K562 (cell line): Measurements from ENCODE around the gene VARS1. TPM values are rescaled to one million over a fixed set of nuclear protein-coding genes. Genes with fewer than 3 reads are reported as not detected.
A peak's percentile ranks its signal among the peaks of the same experiment; 100 is the strongest.

ENCODE experiments used
- CAMTA2 ChIP-seq: fragments of 250-450 bp; sonication (Bioruptor Pico); conservative IDR thresholded peaks from 2 replicates; pipeline ENCODE4 v1.5.1; 2022
- CREB3 ChIP-seq: fragments of 450-650 bp; conservative IDR thresholded peaks from 2 replicates; pipeline ENCODE4 v1.6.1; 2016; ENCODE audit warnings: missing genetic modification characterization, low read depth, mild to moderate bottlenecking, missing compliant biosample characterization, moderate library complexity
- ETV1 ChIP-seq: fragments of 450-650 bp; conservative IDR thresholded peaks from 2 replicates; pipeline ENCODE4 v1.6.1; 2016; ENCODE audit warnings: missing genetic modification characterization, control low read depth, low read depth, missing compliant biosample characterization
- FOXM1 ChIP-seq, 2 experiments: fragments of 450-650 bp in 1 of 2; sonication (generic) in 1 of 2; formaldehyde crosslinking in 1 of 2; IDR thresholded peaks; 2 replicates each; pipeline versions ENCODE4 v1.6.1 to v1.9.0; 2017 to 2022; ENCODE audit warnings: low read depth in 2 of 2, mild to moderate bottlenecking in 2 of 2, missing genetic modification reagents in 1 of 2, moderate library complexity in 1 of 2
- KLF1 ChIP-seq: fragments of 450-650 bp; IDR thresholded peaks from 2 replicates; pipeline ENCODE4 v1.6.1; 2016; ENCODE audit warnings: missing genetic modification characterization, missing compliant biosample characterization
- MLLT1 ChIP-seq, 2 experiments: fragments of 450-650 bp; IDR thresholded peaks; 2 replicates each; pipeline ENCODE4 v1.6.1; 2016
- MLX ChIP-seq, 2 experiments: fragments of 450-650 bp in 1 of 2; sonication (generic) in 1 of 2; formaldehyde crosslinking; conservative IDR thresholded peaks; 2 replicates each; pipeline versions ENCODE4 v1.4.0 to v1.8.1; 2020 to 2022; ENCODE audit warnings: mild to moderate bottlenecking in 1 of 2, missing genetic modification reagents in 1 of 2
- NFIX ChIP-seq: fragments of 250-450 bp; sonication (Bioruptor Pico); IDR thresholded peaks from 2 replicates; pipeline ENCODE4 v1.4.0; 2020; ENCODE audit warnings: low read depth, mild to moderate bottlenecking, moderate library complexity
- NFRKB ChIP-seq: fragments of 450-650 bp; IDR thresholded peaks from 2 replicates; pipeline ENCODE4 v1.6.1; 2016; ENCODE audit warnings: low read depth
- POU5F1 ChIP-seq: fragments of 150-350 bp; IDR thresholded peaks from 2 replicates; pipeline ENCODE4 v1.6.1; 2014; ENCODE audit warnings: borderline replicate concordance, low read length, low read depth, mild to moderate bottlenecking; ENCODE audit not compliant: partially characterized antibody
- RBFOX2 ChIP-seq: fragments of 200-400 bp; formaldehyde crosslinking; IDR thresholded peaks from 2 replicates; pipeline ENCODE4 v1.6.1; 2017; ENCODE audit warnings: low read depth, mild to moderate bottlenecking, low read length, moderate library complexity
- TGIF2 ChIP-seq: sonication (generic); formaldehyde crosslinking; IDR thresholded peaks from 2 replicates; pipeline ENCODE4 v1.8.1; 2022; ENCODE audit warnings: mild to moderate bottlenecking, missing genetic modification reagents, moderate library complexity
- ZBTB34 ChIP-seq: fragments of 250-450 bp; sonication (Bioruptor Pico); IDR thresholded peaks from 2 replicates; pipeline ENCODE4 v1.8.0; 2021; ENCODE audit warnings: mild to moderate bottlenecking, moderate library complexity
- ZHX1 ChIP-seq: fragments of 150-350 bp; conservative IDR thresholded peaks from 2 replicates; pipeline ENCODE4 v1.6.1; 2014; ENCODE audit warnings: low read length
- ZKSCAN8 ChIP-seq: fragments of 200-800 bp; sonication (Bioruptor generic); IDR thresholded peaks from 2 replicates; pipeline ENCODE4 v1.6.1; 2016; ENCODE audit warnings: missing genetic modification characterization, missing compliant biosample characterization
- ZNF551 ChIP-seq: fragments of 250-450 bp; sonication (Bioruptor Pico); IDR thresholded peaks from 2 replicates; pipeline ENCODE4 v1.5.0; 2021; ENCODE audit warnings: mild to moderate bottlenecking, moderate library complexity
- ZNF584 ChIP-seq: fragments of 200-800 bp; sonication (Bioruptor generic); IDR thresholded peaks from 2 replicates; pipeline ENCODE4 v1.6.1; 2016; ENCODE audit warnings: low read depth, mild to moderate bottlenecking, missing genetic modification characterization, missing compliant biosample characterization
- ZNF764 ChIP-seq: fragments of 250-450 bp; sonication (Bioruptor Pico); IDR thresholded peaks from 2 replicates; pipeline ENCODE4 v1.4.0; 2020; ENCODE audit warnings: low read depth, mild to moderate bottlenecking, moderate library complexity
- ZSCAN29 ChIP-seq: fragments of 450-650 bp; IDR thresholded peaks from 2 replicates; pipeline ENCODE4 v1.6.1; 2017
- polyA plus RNA-seq, 8 experiments: library from polyadenylated mRNA; depleted of rRNA in 4 of 8; stranded (reverse) in 5 of 8; unstranded in 3 of 8; fragments of >200 nt; fragmentation: Nextera tagmentation in 2 of 8; fragmentation: Illumina TruSeq in 1 of 8; extraction: Ambion mirVana in 2 of 8; extraction: Trizol in 1 of 8; gene quantifications; 2 replicates each; pipeline versions ENCODE4 v1.2.1 to v1.2.3, GENCODE V29; 2011 to 2014; ENCODE audit warnings: inconsistent platforms in 1 of 8, missing spikeins in 1 of 8
- total RNA-seq, 7 experiments: library from RNA; depleted of rRNA in 6 of 7; stranded (reverse); fragments of >200 nt in 6 of 7; fragmentation: Illumina TruSeq in 2 of 7; extraction: Trizol in 2 of 7; gene quantifications; 2 replicates each; pipeline versions ENCODE4 v1.2.1 to v1.2.3, GENCODE V29; 2011 to 2021; ENCODE audit warnings: low replicate concordance in 1 of 7

VARS1 gene
- total and polyA plus RNA-seq, 9 of the 15 experiments (the other 6 are each of a cell fraction or from before 2014, with no cell fraction given) = 2.9 to 488 (median 130) TPM

- TF ChIP-seq ETV1 (peak; percentile 77), ZNF764 (CRISPR knock-in tag) (peak; percentile 78), ZKSCAN8 (CRISPR knock-in tag) (no peak), MLLT1 (IDR thresholded peaks at IDR 0.05) (no peak), CREB3 (tag) (no peak), RBFOX2 (peak; percentile 97), ZBTB34 (CRISPR knock-in tag) (peak; percentile 59; the same call in 1 of the 2 replicates), MLX (CRISPR knock-in tag; conservative IDR thresholded peaks at IDR 0.05) (peak; percentile 52 to 95; a peak in 1 of 4 replicates), NFIX (0 out of 2 replicates have a peak, but pooled peaks have one; percentile 13), ZNF551 (CRISPR knock-in tag) (no peak), POU5F1 (peak; percentile 24), TGIF2 (CRISPR knock-in tag) (peak; percentile 90; the same call in 1 of the 2 replicates), ZSCAN29 (no peak; the same call in 1 of the 2 replicates), ZNF584 (CRISPR knock-in tag) (no peak), CAMTA2 (CRISPR knock-in tag) (peak; percentile 33; the same call in 1 of the 2 replicates), NFRKB (no peak), FOXM1 (IDR thresholded peaks at IDR 0.05; ENCODE audit: low read depth) (no peak), FOXM1 (CRISPR knock-in tag; IDR thresholded peaks at IDR 0.05; ENCODE audit: low read depth) (peak; percentile 93; the same call in 1 of the 2 replicates), ZHX1 (peak; percentile 57; the same call in 1 of the 2 replicates), KLF1 (peak; percentile 71)
These were observed 31.9 kb upstream of the VARS1 start, which contains the start of gene HSPA1B (continued) for GRCh38 chr6:31827286-31828079.
